GM23248 (cell line): ENCODE data around the gene VCX3B. TPM values are rescaled to one million over a fixed set of nuclear protein-coding genes. Genes with fewer than 3 reads are reported as not detected.
"Not testable (repeated sequence)": the region's sequence is repeated elsewhere in the genome, so short reads cannot be mapped to it uniquely, and the experiment has no call there.

Source experiments
- DNase-seq: peaks from one replicate; pipeline ENCODE4 v3.0.0-alpha.2; 2015
- H2AFZ ChIP-seq: fragments of 200-600 bp; sonication (generic); 2 replicates; pipeline ENCODE4 v1.6.1; 2016; ENCODE audit warnings: antibody characterized with exemption
- H3F3A ChIP-seq: fragments of 200-600 bp; sonication (generic); 2 replicates; pipeline ENCODE4 v1.6.1; 2016; ENCODE audit warnings: mild to moderate bottlenecking, antibody characterized with exemption, mixed run types; ENCODE audit not compliant: insufficient read depth
- H3K27ac ChIP-seq: fragments of 200-600 bp; sonication (generic); 2 replicates; pipeline ENCODE4 v1.5.1; 2016; ENCODE audit warnings: mild to moderate bottlenecking
- H3K27me3 ChIP-seq: fragments of 200-600 bp; sonication (generic); replicated peaks from 2 replicates; pipeline ENCODE4 v1.6.1; 2016; ENCODE audit warnings: mild to moderate bottlenecking; ENCODE audit not compliant: insufficient read depth
- H3K36me3 ChIP-seq: fragments of 200-600 bp; sonication (generic); 2 replicates; pipeline ENCODE4 v1.6.1; 2016; ENCODE audit warnings: low read depth, mild to moderate bottlenecking
- H3K4me1 ChIP-seq: fragments of 200-600 bp; sonication (generic); 2 replicates; pipeline ENCODE4 v1.6.1; 2016; ENCODE audit warnings: mild to moderate bottlenecking; ENCODE audit not compliant: insufficient read depth
- H3K4me2 ChIP-seq: fragments of 200-600 bp; sonication (generic); one replicate; pipeline ENCODE4 v1.6.1; 2016; ENCODE audit warnings: mild to moderate bottlenecking; ENCODE audit not compliant: unreplicated experiment
- H3K4me3 ChIP-seq: fragments of 200-600 bp; sonication (generic); 2 replicates; pipeline ENCODE4 v1.5.1; 2016; ENCODE audit warnings: mild to moderate bottlenecking
- H3K79me2 ChIP-seq: fragments of 200-600 bp; sonication (generic); 2 replicates; pipeline ENCODE4 v1.6.1; 2016; ENCODE audit warnings: mild to moderate bottlenecking; ENCODE audit not compliant: insufficient read depth
- H3K9ac ChIP-seq: fragments of 200-600 bp; sonication (generic); 2 replicates; pipeline ENCODE4 v1.6.1; 2016; ENCODE audit warnings: mild to moderate bottlenecking
- H3K9me2 ChIP-seq: fragments of 200-600 bp; sonication (generic); 2 replicates; pipeline ENCODE4 v1.6.1; 2016; ENCODE audit warnings: mixed run types, mild to moderate bottlenecking, moderate library complexity; ENCODE audit not compliant: insufficient read depth
- H3K9me3 ChIP-seq: fragments of 200-600 bp; sonication (generic); one replicate; pipeline ENCODE4 v1.6.1; 2017; ENCODE audit warnings: low read depth
- H4K20me1 ChIP-seq: fragments of 200-600 bp; sonication (generic); 2 replicates; pipeline ENCODE4 v1.6.0; 2016; ENCODE audit not compliant: insufficient read depth
- EZH2 ChIP-seq: fragments of 200-600 bp; sonication (generic); IDR thresholded peaks from 2 replicates; pipeline ENCODE4 v1.6.1; 2018; ENCODE audit warnings: antibody characterized with exemption, mild to moderate bottlenecking; ENCODE audit not compliant: insufficient read depth, poor library complexity, severe bottlenecking
- EZH2phosphoT487 ChIP-seq: fragments of 200-600 bp; sonication (generic); IDR thresholded peaks from 2 replicates; pipeline ENCODE4 v1.6.1; 2018; ENCODE audit warnings: antibody characterized with exemption, moderate library complexity, mild to moderate bottlenecking, low read depth; ENCODE audit not compliant: insufficient read depth
- WGBS, 2 experiments: methylation state at CpG; one replicate each; pipeline ENCODE4 v1.1.6; 2015 to 2017; ENCODE audit warnings: low lambda C conversion rate in 2 of 2, low coverage in 1 of 2; ENCODE audit errors: missing lambda C conversion rate in 2 of 2; 5-methylcytosine and 5-hydroxymethylcytosine counted together
- in situ Hi-C: fragments of 300-500 bp; cut with MboI; formaldehyde crosslinking; loops from 2 replicates; pipeline ENCODE4 v1.15.0; 2020
- polyA plus RNA-seq: library from polyadenylated mRNA; unstranded; fragments of >200 nt; fragmentation: Nextera tagmentation; extraction: Ambion mirVana; gene quantifications from 2 replicates; pipeline ENCODE4 v1.2.1, GENCODE V29; 2016
- total RNA-seq: library from RNA; depleted of rRNA; stranded (reverse); fragments of >200 nt; shearing (Covaris generic); gene quantifications from 2 replicates; pipeline ENCODE4 v1.2.3, GENCODE V29; 2014

The VCX3B gene
- total and polyA plus RNA-seq, 2 experiments from 2014 or later = not detected

- Histone ChIP-seq H3K27ac (no peak overlapping the region), H3K9me2 (no peaks in the 10 kb centered on the region), H3K4me1 (no peaks in the 10 kb centered on the region), H3K36me3 (no peaks in the 10 kb centered on the region), H3F3A (no peaks in the 10 kb centered on the region), H4K20me1 (no peaks in the 10 kb centered on the region), H3K27me3 (no peaks in the 10 kb centered on the region), H3K4me2 (no peak overlapping the region), H3K79me2 (no peaks in the 10 kb centered on the region), H2AFZ (no peak overlapping the region), H3K9me3 (no peaks in the 10 kb centered on the region), H3K4me3 (no peak overlapping the region), H3K9ac (no peak overlapping the region)
- DNase-seq = no peak
- 24 to 39% methylated on average over 4 of the region's 4 CpGs for WGBS, 2 experiments
- in situ Hi-C loops = no loop called here
- TF ChIP-seq EZH2 (no peak), EZH2phosphoT487 (no peak)
Measured at GRCh38 chrX:8455557-8455956, 9.1 kb upstream of the VCX3B start.

- TF ChIP-seq EZH2 (no peak), EZH2phosphoT487 (no peak)
- no peaks in the 10 kb centered on the region for H3F3A ChIP-seq
Measured at GRCh38 chrX:8462488-8462887, 2.1 kb upstream of the VCX3B start.

GRCh38 chrX:8484360-8484949 lies 19.8 kb downstream of the VCX3B start:
- Histone ChIP-seq H3K9me3 (no peaks in the 10 kb centered on the region), H3K4me3 (no peak overlapping the region), H4K20me1 (no peaks in the 10 kb centered on the region), H3K4me1 (no peaks in the 10 kb centered on the region), H3K27me3 (no peaks in the 10 kb centered on the region), H3K79me2 (no peaks in the 10 kb centered on the region), H3K4me2 (no peak overlapping the region), H3F3A (no peaks in the 10 kb centered on the region), H3K9ac (no peak overlapping the region), H3K27ac (no peak overlapping the region), H2AFZ (no peak overlapping the region), H3K9me2 (no peaks in the 10 kb centered on the region), H3K36me3 (no peaks in the 10 kb centered on the region)
- in situ Hi-C loops = no loop called here
- TF ChIP-seq EZH2 = no peak
- WGBS, 2 experiments = 15 to 20% methylated on average over 6 to 8 of the region's 8 CpGs
- DNase-seq = no peak

More at GRCh38 chrX:8462488-8462887, 2.1 kb upstream of the VCX3B start:
- no peak overlapping the region for H3K4me3 ChIP-seq
- no peaks in the 10 kb centered on the region for H4K20me1 ChIP-seq
- H3K79me2 ChIP-seq = no peaks in the 10 kb centered on the region
- no peak overlapping the region for H2AFZ ChIP-seq
- no peaks in the 10 kb centered on the region for H3K27me3 ChIP-seq
- in situ Hi-C loops = no loop called here
- H3K36me3 ChIP-seq = no peaks in the 10 kb centered on the region
- H3K4me2 ChIP-seq = no peak overlapping the region
- H3K9me3 ChIP-seq = no peaks in the 10 kb centered on the region
- H3K9ac ChIP-seq = no peak overlapping the region
- no peak overlapping the region for H3K27ac ChIP-seq
- DNase-seq = no peak
- H3K4me1 ChIP-seq = no peaks in the 10 kb centered on the region
- no peaks in the 10 kb centered on the region for H3K9me2 ChIP-seq

- H3K4me2 ChIP-seq, H3K79me2 ChIP-seq, H3K9me3 ChIP-seq, H2AFZ ChIP-seq, H4K20me1 ChIP-seq, H3K27ac ChIP-seq, H3K27me3 ChIP-seq, H3K4me1 ChIP-seq, H3K4me3 ChIP-seq, H3K36me3 ChIP-seq, H3K9ac ChIP-seq, DNase-seq, in situ Hi-C loops, H3F3A ChIP-seq, H3K9me2 ChIP-seq: not testable (repeated sequence)
- 5 to 6% methylated on average over 4 of the region's 4 CpGs for WGBS, 2 experiments
Measured at GRCh38 chrX:8495036-8495435, 30.4 kb downstream of the VCX3B start.

GRCh38 chrX:8500203-8500602 lies 35.6 kb downstream of the VCX3B start:
- 51 to 59% methylated on average over 4 of the region's 4 CpGs for WGBS, 2 experiments

GRCh38 chrX:8502101-8502500 lies 37.5 kb downstream of the VCX3B start:
- DNase-seq, H3K27ac ChIP-seq, H3K36me3 ChIP-seq, H2AFZ ChIP-seq, H3K4me2 ChIP-seq, H3K79me2 ChIP-seq, H4K20me1 ChIP-seq, H3K9me2 ChIP-seq, H3K9ac ChIP-seq, H3F3A ChIP-seq, in situ Hi-C loops, H3K9me3 ChIP-seq, H3K27me3 ChIP-seq, H3K4me1 ChIP-seq, H3K4me3 ChIP-seq: not testable (repeated sequence)
- WGBS, 2 experiments = 42 to 85% methylated on average over 4 to 21 of the region's 21 CpGs

More at GRCh38 chrX:8500203-8500602, 35.6 kb downstream of the VCX3B start:
- no peaks in the 10 kb centered on the region for H3K9me3 ChIP-seq
- in situ Hi-C loops = no loop called here
- no peak overlapping the region for H3K4me2 ChIP-seq
- no peak for TF ChIP-seq EZH2
- TF ChIP-seq EZH2phosphoT487 = no peak
- H3K36me3 ChIP-seq = no peaks in the 10 kb centered on the region
- H3K27me3 ChIP-seq = no peaks in the 10 kb centered on the region
- H2AFZ ChIP-seq = no peak overlapping the region
- H3K4me3 ChIP-seq = no peak overlapping the region
- DNase-seq = no peak
- no peak overlapping the region for H3K9ac ChIP-seq
- no peak overlapping the region for H3K27ac ChIP-seq
- no peaks in the 10 kb centered on the region for H4K20me1 ChIP-seq
- H3K79me2 ChIP-seq = no peaks in the 10 kb centered on the region
- no peaks in the 10 kb centered on the region for H3K4me1 ChIP-seq
- H3F3A ChIP-seq = no peaks in the 10 kb centered on the region
- H3K9me2 ChIP-seq = no peaks in the 10 kb centered on the region
